ENCODE measurements around the gene DRICH1. TPM values are rescaled to one million over a fixed set of nuclear protein-coding genes. Genes with fewer than 3 reads are reported as not detected.

Gene DRICH1
- total RNA-seq, 4 donors from 2014 or later, result 0.56 to 1.3 (median 0.72) TPM; not detected in 1

- DNase-seq (ENCODE audit: low spot score) (no peak), ATAC-seq (ENCODE audit: low FRiP score) (no peak)
- no peak for TF ChIP-seq CTCF (IDR thresholded peaks at IDR 0.05)
These were observed 18.7 kb downstream of the DRICH1 start for GRCh38 chr22:23613193-23613972.

DNA sequence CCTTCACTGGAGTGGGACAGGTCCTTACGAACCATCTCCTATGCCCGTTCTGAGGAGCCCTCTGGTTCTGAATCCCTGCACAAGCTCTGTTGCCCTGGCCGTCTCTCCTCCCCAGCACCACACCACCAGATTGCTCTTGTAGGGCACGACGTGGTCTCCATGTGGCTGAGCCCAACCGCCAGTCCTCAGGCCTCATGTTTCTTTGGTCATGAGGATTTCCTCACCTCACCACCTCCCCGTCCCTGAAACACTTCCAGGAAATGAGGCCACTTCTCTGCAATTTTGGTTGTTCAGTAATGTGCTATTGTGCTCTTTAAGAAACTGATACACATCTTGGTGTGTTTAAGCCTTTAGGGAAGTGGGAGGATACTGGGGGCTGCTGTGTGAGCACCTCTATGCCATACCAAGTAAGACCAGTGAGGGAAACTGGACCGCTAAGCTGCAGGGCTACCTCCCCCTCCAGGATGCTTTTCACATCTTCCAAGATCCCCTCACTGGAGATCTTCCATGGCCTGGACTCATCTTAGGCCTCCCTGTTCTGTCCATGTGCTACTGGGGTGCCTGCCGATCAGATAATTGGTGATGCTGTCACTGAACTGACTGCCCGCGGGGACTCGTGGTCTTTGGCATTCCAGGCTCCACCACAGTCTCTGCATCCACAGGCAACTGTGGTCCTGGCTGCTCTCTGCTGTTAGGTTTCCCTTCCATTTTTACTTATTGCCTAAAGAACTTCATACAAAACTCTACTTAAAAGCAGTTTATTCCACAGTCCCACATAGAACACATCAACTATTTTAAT, 21.9 kb downstream of the DRICH1 start:
- ATAC-seq (ENCODE audit: low FRiP score), result no peak

DNA sequence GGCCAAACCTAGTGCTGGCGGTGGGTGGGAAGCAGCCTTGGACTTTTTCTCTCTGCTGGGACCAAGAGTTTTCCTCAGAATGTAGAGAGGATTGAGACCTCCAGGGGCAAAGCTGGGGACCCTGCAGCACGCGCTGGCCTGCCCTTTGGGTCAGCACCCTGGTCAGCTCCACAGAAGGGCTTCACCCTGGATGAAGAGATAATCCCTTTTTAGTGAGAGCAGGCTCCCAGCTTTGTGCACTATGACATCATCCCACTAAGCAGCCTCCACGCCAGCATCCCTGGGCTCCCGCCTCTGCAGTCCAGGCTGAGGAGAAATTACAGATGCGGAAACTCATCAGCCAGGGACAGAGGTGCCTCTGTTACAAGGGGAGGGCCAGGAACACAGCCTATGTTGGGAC, 23.5 kb downstream of the DRICH1 start:
- no peak for DNase-seq (ENCODE audit: low spot score)
- no peak for TF ChIP-seq CTCF (IDR thresholded peaks at IDR 0.05)
- ATAC-seq (ENCODE audit: low FRiP score), result no peak

More for the DNA sequence above, 21.9 kb downstream of the DRICH1 start:
- DNase-seq (ENCODE audit: low spot score), result no peak
- no peak for TF ChIP-seq CTCF (IDR thresholded peaks at IDR 0.05)

GRCh38 chr22:23606204-23607131, 25.7 kb downstream of the DRICH1 start:
- DNase-seq (ENCODE audit: low spot score), result no peak
- TF ChIP-seq CTCF (IDR thresholded peaks at IDR 0.05), result no peak
- no peak for ATAC-seq (ENCODE audit: low FRiP score)

GRCh38 chr22:23604939-23605712, 27.0 kb downstream of the DRICH1 start:
- TF ChIP-seq CTCF (IDR thresholded peaks at IDR 0.05), result no peak
- ATAC-seq (ENCODE audit: low FRiP score) (no peak), DNase-seq (ENCODE audit: low spot score) (no peak)

DNA sequence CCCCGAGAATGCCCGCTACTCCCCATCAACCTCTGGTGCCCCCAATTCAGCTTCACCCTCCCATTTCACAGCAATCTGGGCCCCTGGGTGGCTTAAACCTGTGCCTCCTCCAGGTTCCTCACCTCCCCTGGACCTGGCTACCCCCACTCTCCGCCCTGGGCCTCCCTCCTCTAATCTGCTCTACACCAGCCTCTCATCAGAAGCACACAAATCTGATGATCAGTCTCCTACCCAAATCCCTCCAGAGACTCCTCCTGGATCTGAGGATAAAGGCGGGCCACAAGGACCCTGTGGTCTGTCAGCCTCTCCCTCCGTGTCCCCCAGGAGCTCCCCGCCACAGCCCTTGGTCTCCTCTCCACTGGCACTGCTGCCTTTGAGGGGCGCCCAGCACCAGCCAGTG, 28.9 kb downstream of the DRICH1 start:
- TF ChIP-seq CTCF (IDR thresholded peaks at IDR 0.05), result no peak
- DNase-seq (ENCODE audit: low spot score), result no peak
- no peak for ATAC-seq (ENCODE audit: low FRiP score)

Data from omental fat pad (tissue), 4 donors.